Spinal cord (tissue), 10 donors: ENCODE data around the gene PATL2. TPM values are rescaled to one million over a fixed set of nuclear protein-coding genes. Genes with fewer than 3 reads are reported as not detected.
"Not testable (repeated sequence)": the region's sequence is repeated elsewhere in the genome, so short reads cannot be mapped to it uniquely, and the experiment has no call there.

Experiments
- DNase-seq, 6 donors: peaks; one replicate each; pipeline versions ENCODE4 v3.0.0 to v3.0.0-alpha.2; 2013 to 2015; ENCODE audit warnings: low spot score in 6 of 6, low read depth in 4 of 6
- H3K27ac ChIP-seq: one replicate; pipeline ENCODE4 v1.5.1; 2013; ENCODE audit warnings: low read depth, low read length, control low read depth
- H3K27me3 ChIP-seq: one replicate; pipeline ENCODE4 v1.6.1; 2013; ENCODE audit warnings: low read length; ENCODE audit not compliant: control insufficient read depth, insufficient read depth
- H3K36me3 ChIP-seq: one replicate; pipeline ENCODE4 v1.6.1; 2013; ENCODE audit warnings: low read length; ENCODE audit not compliant: control insufficient read depth, insufficient read depth
- H3K4me1 ChIP-seq: one replicate; pipeline ENCODE4 v1.6.1; 2013; ENCODE audit warnings: low read length; ENCODE audit not compliant: control insufficient read depth, insufficient read depth
- H3K4me3 ChIP-seq: one replicate; pipeline ENCODE4 v1.5.1; 2013; ENCODE audit warnings: low read depth, low read length, control low read depth
- H3K9me3 ChIP-seq: one replicate; pipeline ENCODE4 v1.6.1; 2013; ENCODE audit warnings: low read length; ENCODE audit not compliant: control insufficient read depth, insufficient read depth
- WGBS: methylation state at CpG from one replicate; pipeline ENCODE4 v1.1.5; 2013; ENCODE audit warnings: missing lambda C conversion rate; ENCODE audit not compliant: insufficient coverage; 5-methylcytosine and 5-hydroxymethylcytosine counted together
- polyA plus RNA-seq, 2 donors: library from polyadenylated mRNA; unstranded; fragments of 120-200 nt; gene quantifications; one replicate each; pipeline ENCODE4 v1.2.1, GENCODE V29; 2013; ENCODE audit not compliant: insufficient read length in 2 of 2
- small RNA-seq: library from RNA; depleted of rRNA; stranded (forward); fragments of <200 nt; gene quantifications from one replicate; pipeline ENCODE3, GENCODE V24; 2014; ENCODE audit warnings: low replicate concordance
- total RNA-seq, 2 donors: library from RNA; depleted of rRNA in 1 of 2; stranded (reverse); fragments of 120-200 nt in 1 of 2; fragments of >200 nt in 1 of 2; gene quantifications; one replicate each; pipeline versions ENCODE4 v1.2.3 to v1.2.4, GENCODE V29; 2013 to 2014
- donor health status: healthy.

Gene PATL2
- total and polyA plus RNA-seq, 4 donors, result 0.38 to 2.0 (median 0.71) TPM

DNA sequence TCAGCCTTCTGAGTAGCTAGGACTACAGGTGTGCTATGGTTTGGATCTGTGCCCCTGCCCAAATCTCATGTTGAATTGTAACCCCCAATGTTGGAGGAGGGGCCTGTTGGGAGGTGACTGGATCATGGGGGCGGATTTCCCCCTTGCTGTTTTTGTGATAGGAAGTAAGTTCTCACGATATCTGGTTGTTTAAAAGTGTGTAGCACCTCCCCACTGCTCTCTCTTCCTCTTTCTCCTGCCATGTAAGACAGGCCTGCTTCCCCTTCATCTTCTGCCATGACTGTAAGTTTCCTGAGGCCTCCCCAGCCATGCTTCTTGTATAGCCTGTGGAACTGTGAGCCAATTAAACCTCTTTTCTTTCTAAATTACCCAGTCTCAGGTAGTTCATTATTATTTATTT, 85.8 kb downstream of the PATL2 start:
- H3K27me3 ChIP-seq, H3K4me3 ChIP-seq, DNase-seq, H3K27ac ChIP-seq, H3K4me1 ChIP-seq, H3K9me3 ChIP-seq: not testable (repeated sequence)
- no CpG with 5 or more reads among the region's 2 CpGs for WGBS
- H3K36me3 ChIP-seq, result peaks cover 26% of the 10 kb centered on the region

DNA sequence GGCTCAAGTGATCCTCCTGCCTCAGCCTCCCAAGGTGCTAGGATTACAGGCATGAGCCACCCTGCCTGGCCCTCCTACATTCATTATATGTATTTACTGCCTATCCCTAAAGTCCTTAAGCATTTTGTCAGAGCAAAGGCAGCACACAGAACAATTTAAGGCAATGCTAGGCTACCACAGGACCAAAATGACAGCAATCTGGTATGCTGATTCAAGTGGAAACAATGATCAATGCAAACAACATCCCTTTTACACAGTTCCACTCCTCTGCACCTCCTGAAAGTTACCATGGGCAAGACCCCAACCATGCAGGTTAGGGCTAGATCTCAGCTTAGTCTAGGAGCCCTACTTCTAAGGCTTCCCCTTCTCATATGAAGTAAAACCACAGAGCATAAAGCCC, 87.9 kb downstream of the PATL2 start:
- Histone ChIP-seq H3K36me3 (peaks cover 25% of the 10 kb centered on the region), H3K4me3 (no peak overlapping the region), H3K4me1 (no peaks in the 10 kb centered on the region), H3K27ac (no peak overlapping the region), H3K9me3 (no peaks in the 10 kb centered on the region), H3K27me3 (no peaks in the 10 kb centered on the region)
- DNase-seq, result no peak

DNA sequence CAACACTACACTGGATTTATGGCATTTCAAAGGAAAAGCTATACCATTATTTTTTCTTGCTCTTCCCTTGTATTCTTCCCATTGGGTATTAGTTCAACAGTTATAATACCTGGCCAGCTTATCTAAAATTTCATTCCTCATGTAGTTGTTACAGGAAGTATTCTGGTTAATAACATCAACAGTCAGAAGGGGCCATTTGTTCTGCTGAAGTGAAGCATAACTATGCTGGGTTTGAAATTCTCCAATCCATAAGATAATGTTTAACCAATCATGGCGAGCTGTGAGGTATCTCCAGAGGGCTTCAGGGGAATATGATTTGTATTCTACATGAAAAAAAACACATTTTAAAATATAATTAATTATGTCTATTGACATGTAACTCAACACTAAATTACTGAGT, 91.0 kb downstream of the PATL2 start:
- Histone ChIP-seq H3K9me3 (no peaks in the 10 kb centered on the region), H3K4me1 (no peaks in the 10 kb centered on the region), H3K27me3 (no peaks in the 10 kb centered on the region), H3K27ac (no peak overlapping the region), H3K36me3 (peaks cover 27% of the 10 kb centered on the region), H3K4me3 (no peak overlapping the region)
- no peak for DNase-seq
- WGBS, result no CpG with 5 or more reads among the region's 1 CpG

DNA sequence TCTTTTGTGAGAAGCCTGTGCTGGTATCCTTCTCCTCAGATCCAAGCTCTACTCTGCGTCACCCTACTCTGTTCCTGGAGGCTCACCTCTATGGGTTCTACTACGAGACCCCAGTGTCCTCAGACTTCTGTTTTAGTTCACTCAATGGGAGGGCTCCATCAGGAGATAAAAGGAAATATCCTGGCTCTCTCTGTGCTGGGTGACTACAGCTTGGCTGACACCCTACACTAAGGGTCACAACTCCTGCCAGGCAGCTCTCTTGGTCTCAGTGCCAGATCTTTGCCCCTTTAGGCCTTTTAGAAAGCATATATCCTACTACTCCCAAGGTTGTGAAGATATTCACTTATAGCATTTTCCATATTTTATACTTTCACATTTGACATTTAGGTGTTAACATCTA, 94.1 kb downstream of the PATL2 start:
- DNase-seq, result no peak
- H3K36me3 ChIP-seq, result peaks cover 32% of the 10 kb centered on the region
- H3K4me3 ChIP-seq, result no peak overlapping the region
- no peak overlapping the region for H3K27ac ChIP-seq
- H3K4me1 ChIP-seq, result no peaks in the 10 kb centered on the region
- no peaks in the 10 kb centered on the region for H3K27me3 ChIP-seq
- H3K9me3 ChIP-seq, result no peaks in the 10 kb centered on the region
- WGBS, result no CpG with 5 or more reads among the region's 2 CpGs

Small RNA genes within 50 kb of the gene (small RNA-seq; reads per million reads assigned to genes)
- not detected for gene RF00019

Other genes with a start within 250 kb of the PATL2 start
- gene EIF3J, start 174.2 kb downstream of the PATL2 start, total RNA-seq, result 10 to 100 TPM; 46.4 to 75.6 TPM
- 100 to 1,000 TPM in 1 of 2 donors, 10 to 100 TPM in 1; 97.2 to 114 TPM for gene EIF3J, start 174.2 kb downstream of the PATL2 start, polyA plus RNA-seq
- 10 to 100 TPM; 80.5 to 87.9 TPM for gene SPG11, start 47.7 kb downstream of the PATL2 start, total RNA-seq
- 10 to 100 TPM; 63.0 to 81.9 TPM for gene SPG11, start 47.7 kb downstream of the PATL2 start, polyA plus RNA-seq
- 1,000 to 10,000 TPM; 1,329 to 1,593 TPM for gene B2M, start 194 bp upstream of the PATL2 start, total RNA-seq
- 100 to 1,000 TPM; 624 to 635 TPM for gene B2M, start 194 bp upstream of the PATL2 start, polyA plus RNA-seq
- gene TRIM69, start 25.2 kb upstream of the PATL2 start, total RNA-seq, result 10 to 100 TPM; 28.9 to 41.8 TPM
- 10 to 100 TPM; 50.4 to 55.1 TPM for gene TRIM69, start 25.2 kb upstream of the PATL2 start, polyA plus RNA-seq
- not detected for gene TERB2, start 245.4 kb upstream of the PATL2 start, total RNA-seq
- gene TERB2, start 245.4 kb upstream of the PATL2 start, polyA plus RNA-seq, result not detected